ENCODE data around the gene RNF20. TPM values are rescaled to one million over a fixed set of nuclear protein-coding genes. Genes with fewer than 3 reads are reported as not detected.

Gene RNF20
- 30.5 and 34.4 TPM in 2 replicates for total RNA-seq (2022)
- percentile 73 among the genes with signal in this experiment for Bru-seq, nascent RNA
- percentile 87 among the genes with signal in this experiment for BruChase-seq, experiment 1, labeled RNA remaining after a 6-hour chase
- BruChase-seq, experiment 2, labeled RNA remaining after a 2-hour chase, result percentile 72 among the genes with signal in this experiment
- long read RNA-seq, transcript RNF20-202 (20 exons, 3,940 nt), result major isoform, 10 of 13 reads
- long read RNA-seq, partial matches to known transcripts, result 1 of 13 reads
- long read RNA-seq, other reads (novel, unspliced or antisense), result 2 of 13 reads

- H3K27ac Mint-ChIP-seq (ENCODE audit: unreplicated experiment), result peak within 1 kb of the TSS; percentile 98
- peak; percentile 95 for DNase-seq
- CTCF ChIA-PET, result interaction anchor here (0.6 to 2.0 kb wide), 6 partner anchors 46 to 1178 kb away, joined by 3 to 10 read pairs (median 3); a partner anchor contains a TSS
- H3K9me3 Mint-ChIP-seq (ENCODE audit: low read depth, unreplicated experiment), result no peaks in the 10 kb centered on the region
- no TSS peak for BruUV-seq (replicated peaks)
- intact Hi-C loops (cut with micrococcal nuclease; ENCODE audit: unreplicated experiment), result loop anchor here (5.0 kb wide), 1 partner anchor 146 kb away; the partner anchor contains the start of gene BAAT
- H3K27me3 Mint-ChIP-seq (ENCODE audit: unreplicated experiment), result no peaks in the 10 kb centered on the region
- no peak for TF ChIP-seq CTCF (IDR thresholded peaks at IDR 0.05; ENCODE audit: unreplicated experiment)
- no peaks in the 10 kb centered on the region for H3K4me1 Mint-ChIP-seq (ENCODE audit: low read depth, unreplicated experiment)
- peaks cover 15% of the 10 kb centered on the region for H3K36me3 Mint-ChIP-seq (ENCODE audit: insufficient read depth, unreplicated experiment)
- peak within 1 kb of the TSS; percentile 75 for H3K4me3 Mint-ChIP-seq (ENCODE audit: low read depth, unreplicated experiment)
Measured at GRCh38 chr9:101533334-101534204, at the start of gene RNF20. RNF20 (plus strand) TSS chr9:101533853; CDS start chr9:101535424, 1,571 bp downstream.

DNA sequence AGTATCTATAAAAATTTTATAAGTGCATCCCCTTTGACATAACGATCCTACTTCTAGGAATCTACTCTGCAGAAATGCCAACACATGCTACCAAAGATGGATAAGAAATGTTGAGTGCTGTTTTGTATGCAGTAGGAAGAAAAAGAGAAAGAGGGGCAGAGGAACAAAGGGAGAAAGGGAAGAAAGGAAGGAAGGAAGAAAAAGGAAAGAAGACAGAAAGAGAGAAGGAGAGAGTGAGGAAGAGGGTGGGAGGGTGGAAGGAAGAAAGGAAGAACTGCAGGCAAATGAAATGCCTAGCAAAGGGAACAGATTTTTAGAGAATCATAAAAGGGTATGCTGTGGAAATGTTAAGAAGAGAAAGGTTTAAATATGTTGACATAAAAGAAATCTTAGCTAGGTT lies 49.6 kb upstream of the RNF20 start:
- BruUV-seq (replicated peaks), result no TSS peak
- no peaks in the 10 kb centered on the region for H3K27me3 Mint-ChIP-seq (ENCODE audit: unreplicated experiment)

DNA sequence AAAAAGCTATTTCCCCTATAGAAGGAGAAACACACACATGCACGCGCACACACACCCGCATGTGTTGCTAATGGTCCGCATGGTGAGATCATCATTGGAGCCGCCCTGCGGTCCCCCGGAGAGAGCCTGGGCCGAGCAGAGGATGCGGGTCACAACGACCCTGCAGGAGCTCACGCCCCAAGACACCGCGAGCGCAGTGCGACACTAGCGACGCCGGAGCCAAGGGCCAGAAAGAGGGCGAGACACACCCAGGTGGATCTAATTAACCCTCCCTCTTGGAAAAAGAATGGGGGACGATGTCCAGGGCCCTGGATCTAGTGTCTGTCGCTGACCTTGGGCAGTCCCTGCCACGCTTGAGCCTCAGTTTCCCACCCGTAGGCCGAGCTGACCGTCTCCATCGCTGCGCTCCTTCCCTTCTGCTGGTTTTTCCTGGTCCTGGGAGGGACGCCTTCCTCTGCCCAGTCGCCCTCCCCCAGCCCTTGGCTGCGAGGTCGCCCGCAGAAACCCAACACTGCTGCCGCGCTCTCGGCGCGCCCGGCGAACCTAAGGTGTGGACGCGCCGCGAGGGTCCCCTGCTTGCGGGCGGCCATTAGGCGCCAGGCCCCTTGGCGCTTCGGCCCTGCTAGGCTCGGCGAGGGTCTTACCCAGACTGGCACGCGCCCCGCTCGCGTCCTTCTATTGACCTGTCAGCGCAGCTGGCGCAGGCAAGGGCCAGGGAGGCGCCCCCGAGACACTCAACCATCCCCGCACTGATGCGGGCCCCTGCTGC lies 47.5 kb upstream of the RNF20 start:
- H3K27me3 Mint-ChIP-seq (ENCODE audit: unreplicated experiment), result no peaks in the 10 kb centered on the region
- CTCF ChIA-PET, result interaction anchor here (0.8 to 1.6 kb wide), 4 partner anchors 21 to 98 kb away, joined by 3 to 4 read pairs (median 3); no protein-coding TSS in a partner anchor
- H3K36me3 Mint-ChIP-seq (ENCODE audit: insufficient read depth, unreplicated experiment), result peaks cover 18% of the 10 kb centered on the region
- DNase-seq, result peak; percentile 36
- BruUV-seq (replicated peaks), result no TSS peak
- H3K9me3 Mint-ChIP-seq (ENCODE audit: low read depth, unreplicated experiment), result no peaks in the 10 kb centered on the region
- intact Hi-C loops (cut with micrococcal nuclease; ENCODE audit: unreplicated experiment), result no loop called here
- H3K4me3 Mint-ChIP-seq (ENCODE audit: low read depth, unreplicated experiment), result peak overlapping the region; percentile 94
- H3K4me1 Mint-ChIP-seq (ENCODE audit: low read depth, unreplicated experiment), result peaks cover 31% of the 10 kb centered on the region
- TF ChIP-seq CTCF (IDR thresholded peaks at IDR 0.05; ENCODE audit: unreplicated experiment), result no peak
- peak overlapping the region; percentile 57 for H3K27ac Mint-ChIP-seq (ENCODE audit: unreplicated experiment)

More for the DNA sequence above, 49.6 kb upstream of the RNF20 start:
- intact Hi-C loops (cut with micrococcal nuclease; ENCODE audit: unreplicated experiment), result no loop called here
- Mint-ChIP-seq H3K4me1 (ENCODE audit: low read depth, unreplicated experiment) (peaks cover 50% of the 10 kb centered on the region), H3K27ac (ENCODE audit: unreplicated experiment) (no peak overlapping the region), H3K9me3 (ENCODE audit: low read depth, unreplicated experiment) (no peaks in the 10 kb centered on the region), H3K36me3 (ENCODE audit: insufficient read depth, unreplicated experiment) (peaks cover 18% of the 10 kb centered on the region), H3K4me3 (ENCODE audit: low read depth, unreplicated experiment) (no peak overlapping the region)
- CTCF ChIA-PET, result no interaction called here
- DNase-seq, result no peak
- no peak for TF ChIP-seq CTCF (IDR thresholded peaks at IDR 0.05; ENCODE audit: unreplicated experiment)

All from Calu3 (cell line).